ACC112 (cell line): ENCODE results near the gene ADAMTS3.

ENCODE experiments used
- H2AFZ ChIP-seq: fragments of 200-600 bp; sonication (generic); one replicate; pipeline ENCODE4 v1.6.0; 2017; ENCODE audit warnings: antibody characterized with exemption, low read length; ENCODE audit not compliant: unreplicated experiment
- H3K27ac ChIP-seq: fragments of 200-600 bp; sonication (generic); 2 replicates; pipeline ENCODE4 v1.5.1; 2014; ENCODE audit warnings: low read depth, mild to moderate bottlenecking, antibody characterized with exemption, low read length, moderate library complexity
- H3K27me3 ChIP-seq: fragments of 200-600 bp; sonication (generic); 2 replicates; pipeline ENCODE4 v1.6.1; 2014; ENCODE audit warnings: mild to moderate bottlenecking, antibody characterized with exemption, low read length, moderate library complexity, mixed read lengths; ENCODE audit not compliant: insufficient read depth
- H3K36me3 ChIP-seq: fragments of 200-600 bp; sonication (generic); 2 replicates; pipeline ENCODE4 v1.6.1; 2016; ENCODE audit warnings: mild to moderate bottlenecking, antibody characterized with exemption, low read length, moderate library complexity, mixed read lengths; ENCODE audit not compliant: insufficient read depth
- H3K4me1 ChIP-seq: fragments of 200-600 bp; sonication (generic); one replicate; pipeline ENCODE4 v1.6.1; 2016; ENCODE audit warnings: low read length, mixed read lengths; ENCODE audit not compliant: insufficient read depth, unreplicated experiment, control insufficient read depth
- H3K4me3 ChIP-seq: fragments of 200-600 bp; sonication (generic); 2 replicates; pipeline ENCODE4 v1.5.1; 2014; ENCODE audit warnings: mild to moderate bottlenecking, low read depth, low read length
- H3K79me2 ChIP-seq: fragments of 200-600 bp; sonication (generic); one replicate; pipeline ENCODE4 v1.6.0; 2016; ENCODE audit warnings: low read length; ENCODE audit not compliant: control insufficient read depth, unreplicated experiment, insufficient read depth

The ADAMTS3 gene

DNA sequence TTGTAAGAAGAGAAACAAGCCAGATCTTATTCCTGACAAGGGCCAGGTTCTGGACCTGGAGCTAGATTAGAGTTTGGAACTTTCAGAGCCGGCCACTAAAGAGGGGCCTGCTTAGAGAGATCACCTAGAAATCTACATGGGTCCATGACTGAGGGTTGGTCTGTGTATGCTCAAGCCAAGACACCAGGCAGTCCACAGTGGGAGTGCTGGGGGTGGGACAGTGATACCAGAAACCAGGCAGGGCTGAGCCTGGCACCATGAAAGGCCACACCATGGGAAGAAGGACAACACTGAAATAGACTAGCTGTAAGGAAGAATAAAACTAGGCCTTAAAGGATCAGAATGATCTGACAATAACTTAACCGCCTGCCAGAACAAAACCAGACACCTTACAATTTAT lies 267.3 kb downstream of the ADAMTS3 start:
- no peaks in the 10 kb centered on the region for H3K36me3 ChIP-seq
- no peaks in the 10 kb centered on the region for H3K79me2 ChIP-seq
- H3K4me1 ChIP-seq: no peaks in the 10 kb centered on the region
- no peak overlapping the region for H3K27ac ChIP-seq
- no peak overlapping the region for H2AFZ ChIP-seq
- H3K4me3 ChIP-seq: no peak overlapping the region
- H3K27me3 ChIP-seq: no peaks in the 10 kb centered on the region

GRCh38 chr4:72300126-72300525 lies 268.9 kb downstream of the ADAMTS3 start:
- H2AFZ ChIP-seq: no peak overlapping the region
- no peaks in the 10 kb centered on the region for H3K36me3 ChIP-seq
- no peaks in the 10 kb centered on the region for H3K27me3 ChIP-seq
- H3K27ac ChIP-seq: no peak overlapping the region
- H3K79me2 ChIP-seq: no peaks in the 10 kb centered on the region
- no peak overlapping the region for H3K4me3 ChIP-seq
- H3K4me1 ChIP-seq: no peaks in the 10 kb centered on the region

DNA sequence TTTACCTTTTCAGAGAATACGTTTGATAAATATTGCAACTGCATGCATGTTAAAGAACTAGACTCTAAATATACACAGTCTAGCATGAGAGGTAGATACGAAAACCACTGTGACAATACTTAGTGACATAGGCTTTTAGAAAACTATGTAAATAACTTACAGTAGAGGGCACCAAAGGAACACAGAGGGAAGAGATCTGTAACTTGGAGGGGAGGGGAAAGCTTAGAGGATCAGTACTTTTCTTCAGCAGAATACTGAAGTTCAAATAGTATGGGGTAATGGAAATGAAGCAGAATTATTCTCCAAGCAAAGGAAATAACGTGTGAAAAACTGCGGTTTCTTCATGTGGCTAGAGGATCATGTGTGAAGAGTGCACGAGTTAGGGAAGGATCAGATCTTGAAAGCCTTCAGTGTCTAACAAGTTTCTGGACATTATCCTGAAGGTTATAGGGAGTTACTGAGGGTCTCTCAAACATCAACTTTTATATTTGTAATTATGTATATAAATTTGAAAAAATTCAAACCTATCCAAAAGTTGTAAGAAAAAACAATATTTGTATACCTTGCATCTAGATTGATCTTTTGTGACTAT lies 273.0 kb downstream of the ADAMTS3 start:
- H3K27ac ChIP-seq: no peak overlapping the region
- H3K4me1 ChIP-seq: no peaks in the 10 kb centered on the region
- no peak overlapping the region for H3K4me3 ChIP-seq
- no peaks in the 10 kb centered on the region for H3K79me2 ChIP-seq
- H3K36me3 ChIP-seq: no peaks in the 10 kb centered on the region
- H2AFZ ChIP-seq: no peak overlapping the region
- H3K27me3 ChIP-seq: no peaks in the 10 kb centered on the region

DNA sequence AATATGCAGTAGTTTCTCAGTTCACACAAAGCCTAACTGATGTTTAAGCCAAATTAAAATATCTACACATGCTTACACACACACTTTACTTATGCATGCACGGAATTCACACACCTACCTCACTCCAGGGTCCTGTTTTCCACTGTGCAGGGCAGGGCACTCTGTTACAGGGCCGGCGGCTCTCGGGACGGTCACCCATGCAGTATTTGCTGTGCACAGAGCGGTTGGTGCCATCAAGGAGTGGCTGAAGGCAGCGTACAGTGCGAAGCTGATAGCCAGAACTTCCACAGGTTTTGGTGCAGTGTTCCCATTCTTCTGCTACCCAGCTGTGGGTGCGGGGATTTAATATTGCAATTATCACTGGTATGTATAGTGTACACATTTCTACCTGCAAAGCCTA lies 278.3 kb downstream of the ADAMTS3 start:
- H3K79me2 ChIP-seq: no peaks in the 10 kb centered on the region
- no peak overlapping the region for H3K4me3 ChIP-seq
- no peak overlapping the region for H3K27ac ChIP-seq
- no peak overlapping the region for H2AFZ ChIP-seq
- H3K36me3 ChIP-seq: no peaks in the 10 kb centered on the region
- peaks cover 4% of the 10 kb centered on the region; the same call in 1 of the 2 replicates for H3K27me3 ChIP-seq
- no peaks in the 10 kb centered on the region for H3K4me1 ChIP-seq

GRCh38 chr4:72286910-72287309 lies 282.1 kb downstream of the ADAMTS3 start:
- no peak overlapping the region for H3K4me3 ChIP-seq
- H3K79me2 ChIP-seq: no peaks in the 10 kb centered on the region
- H3K27ac ChIP-seq: no peak overlapping the region
- no peaks in the 10 kb centered on the region for H3K36me3 ChIP-seq
- H3K27me3 ChIP-seq: peaks cover 4% of the 10 kb centered on the region; the same call in 1 of the 2 replicates
- no peak overlapping the region for H2AFZ ChIP-seq
- no peaks in the 10 kb centered on the region for H3K4me1 ChIP-seq

DNA sequence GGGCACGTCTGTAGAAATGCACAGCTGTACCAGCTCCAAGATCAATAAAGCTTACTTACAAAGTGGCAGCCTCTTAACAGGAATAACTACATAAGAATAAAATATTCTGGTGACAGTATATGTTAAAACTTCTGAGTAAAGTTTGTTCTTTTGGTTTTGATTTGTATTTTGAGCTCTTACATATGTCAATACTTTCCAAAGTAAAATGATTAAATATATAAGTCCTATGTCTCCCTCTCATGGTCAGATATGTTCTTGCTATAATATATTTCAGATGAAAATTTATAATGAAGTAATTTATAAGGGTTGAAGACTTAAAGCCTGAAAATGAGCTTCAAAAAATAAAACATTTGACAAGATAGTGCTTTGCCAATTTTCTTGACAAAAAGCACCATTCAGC lies 282.8 kb downstream of the ADAMTS3 start:
- H3K4me1 ChIP-seq: no peaks in the 10 kb centered on the region
- no peak overlapping the region for H3K27ac ChIP-seq
- H3K36me3 ChIP-seq: no peaks in the 10 kb centered on the region
- peaks cover 4% of the 10 kb centered on the region for H3K27me3 ChIP-seq
- no peak overlapping the region for H3K4me3 ChIP-seq
- no peaks in the 10 kb centered on the region for H3K79me2 ChIP-seq
- H2AFZ ChIP-seq: no peak overlapping the region

- H3K36me3 ChIP-seq: no peaks in the 10 kb centered on the region
- no peak overlapping the region for H3K4me3 ChIP-seq
- H3K27ac ChIP-seq: no peak overlapping the region
- no peak overlapping the region for H2AFZ ChIP-seq
- H3K4me1 ChIP-seq: no peaks in the 10 kb centered on the region
- H3K79me2 ChIP-seq: no peaks in the 10 kb centered on the region
- H3K27me3 ChIP-seq: no peaks in the 10 kb centered on the region; the same call in 1 of the 2 replicates
Observed at GRCh38 chr4:72283357-72283756, 285.7 kb downstream of the ADAMTS3 start.

GRCh38 chr4:72280252-72280651 lies 288.8 kb downstream of the ADAMTS3 start:
- H3K4me3 ChIP-seq: no peak overlapping the region
- H3K36me3 ChIP-seq: no peaks in the 10 kb centered on the region
- no peaks in the 10 kb centered on the region for H3K79me2 ChIP-seq
- peaks cover 2% of the 10 kb centered on the region for H3K27me3 ChIP-seq
- H3K27ac ChIP-seq: no peak overlapping the region
- H2AFZ ChIP-seq: no peak overlapping the region
- no peaks in the 10 kb centered on the region for H3K4me1 ChIP-seq

DNA sequence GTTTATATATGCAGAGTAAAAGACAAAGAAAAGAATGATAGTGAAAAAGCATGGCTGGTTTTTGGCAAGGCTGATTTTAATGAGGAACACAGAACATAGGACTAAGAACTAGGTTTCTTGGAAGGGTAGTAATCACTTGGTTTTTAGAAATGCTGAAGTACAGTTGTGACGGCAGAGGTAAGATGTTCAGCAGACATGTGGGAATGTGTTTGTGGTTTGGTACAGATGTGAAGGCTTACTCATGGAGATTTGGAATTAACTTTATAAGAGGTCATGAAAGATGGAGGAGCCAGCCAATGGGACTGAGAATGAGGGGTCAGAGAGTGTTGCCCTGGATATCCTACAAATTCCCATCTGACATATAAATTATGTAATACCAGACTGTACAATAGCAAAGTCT lies 293.6 kb downstream of the ADAMTS3 start:
- H3K4me3 ChIP-seq: no peak overlapping the region
- H3K79me2 ChIP-seq: no peaks in the 10 kb centered on the region
- peaks cover 9% of the 10 kb centered on the region; the same call in 1 of the 2 replicates for H3K27me3 ChIP-seq
- no peaks in the 10 kb centered on the region for H3K36me3 ChIP-seq
- H2AFZ ChIP-seq: no peak overlapping the region
- no peaks in the 10 kb centered on the region for H3K4me1 ChIP-seq
- H3K27ac ChIP-seq: no peak overlapping the region

GRCh38 chr4:72274251-72274650 lies 294.8 kb downstream of the ADAMTS3 start:
- no peak overlapping the region for H2AFZ ChIP-seq
- no peaks in the 10 kb centered on the region for H3K79me2 ChIP-seq
- peaks cover 9% of the 10 kb centered on the region; the same call in 1 of the 2 replicates for H3K27me3 ChIP-seq
- no peak overlapping the region for H3K4me3 ChIP-seq
- no peak overlapping the region for H3K27ac ChIP-seq
- H3K4me1 ChIP-seq: no peaks in the 10 kb centered on the region
- no peaks in the 10 kb centered on the region for H3K36me3 ChIP-seq

GRCh38 chr4:72255269-72255668 lies 313.8 kb downstream of the ADAMTS3 start:
- Histone ChIP-seq H3K4me3 (no peak overlapping the region), H2AFZ (no peak overlapping the region), H3K27me3 (peaks cover 15% of the 10 kb centered on the region), H3K79me2 (no peaks in the 10 kb centered on the region), H3K4me1 (no peaks in the 10 kb centered on the region), H3K36me3 (no peaks in the 10 kb centered on the region), H3K27ac (no peak overlapping the region)
